OCI-LY1 (cell line): Measurements from ENCODE around the gene BIN2.

ENCODE experiments used
- CTCF ChIP-seq: fragments of 200-600 bp; sonication (generic), shearing (Covaris generic); IDR thresholded peaks from 2 replicates; pipeline ENCODE4 v1.5.1; 2017; ENCODE audit warnings: mild to moderate bottlenecking, antibody characterized with exemption, low read length, moderate library complexity, mixed read lengths
- EZH2 ChIP-seq: fragments of 200-600 bp; sonication (generic), shearing (Covaris generic); IDR thresholded peaks from 2 replicates; pipeline ENCODE4 v1.8.0; 2017; ENCODE audit warnings: borderline replicate concordance, mixed run types, mild to moderate bottlenecking, antibody characterized with exemption, low read length, moderate library complexity, mixed read lengths

GRCh38 chr12:51238037-51238509 is 85.9 kb downstream of the BIN2 start:
- TF ChIP-seq CTCF = no peak
- TF ChIP-seq EZH2 = no peak
